Activated naive CD4-positive, alpha-beta T cell treated with anti-CD3 and anti-CD28 coated beads, Interleukin-2, amount 50 U/mL, for 16 hours (primary cell): ENCODE data around the gene RCAN2.

Experiments used
- DNase-seq: peaks from one replicate; pipeline ENCODE4 v3.0.0-alpha.2; 2020

The RCAN2 gene

GRCh38 chr6:46329568-46329967 lies 161.7 kb downstream of the RCAN2 start:
- no peak for DNase-seq

- no peak for DNase-seq
Measured at GRCh38 chr6:46327779-46328178, 163.5 kb downstream of the RCAN2 start.

DNA sequence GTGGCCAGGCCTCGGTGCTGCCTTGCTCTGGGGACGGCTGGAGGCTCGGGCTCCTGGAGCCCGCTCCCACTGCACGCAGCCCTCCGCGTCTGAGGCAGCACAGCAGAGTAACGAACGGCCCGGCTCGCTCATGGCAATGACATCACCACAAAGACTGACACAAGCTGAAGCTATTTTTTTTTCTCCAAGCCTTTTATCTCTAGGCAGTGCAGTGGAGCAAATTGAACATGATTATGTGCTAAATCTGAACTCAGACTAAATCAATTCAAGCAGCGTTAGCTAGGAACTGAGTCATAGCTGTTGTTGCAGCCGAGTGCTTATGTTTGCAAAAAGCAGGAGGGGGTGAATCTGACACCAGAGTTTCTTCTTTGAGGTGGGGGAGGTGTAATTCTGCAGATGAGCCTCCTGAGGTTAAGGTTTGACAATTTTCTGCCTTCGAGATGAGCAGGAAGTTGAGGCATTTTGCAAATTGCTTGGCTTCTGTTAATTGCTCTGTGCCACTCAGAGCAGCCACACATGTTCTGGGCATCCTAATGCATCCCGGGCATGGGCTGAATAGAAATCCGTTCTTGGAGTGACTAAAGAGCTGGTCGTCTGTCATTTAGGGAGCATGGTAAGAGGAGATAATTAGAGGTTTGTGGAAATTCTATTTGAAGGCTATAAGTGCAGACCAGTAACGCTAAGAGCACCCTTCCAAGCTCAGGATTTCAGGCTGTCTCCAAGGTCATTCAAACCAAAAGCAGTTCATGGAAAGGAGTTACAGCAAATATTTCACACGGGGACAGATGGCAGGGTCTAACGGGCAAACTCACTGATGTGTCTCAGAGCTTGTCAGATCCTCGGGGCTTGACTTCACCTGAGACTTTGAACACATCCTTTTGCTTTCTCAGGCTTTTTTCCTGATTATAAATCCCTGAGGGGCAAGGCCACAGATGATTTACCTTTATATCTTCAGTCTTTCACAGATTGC lies 165.4 kb downstream of the RCAN2 start:
- DNase-seq = no peak

DNA sequence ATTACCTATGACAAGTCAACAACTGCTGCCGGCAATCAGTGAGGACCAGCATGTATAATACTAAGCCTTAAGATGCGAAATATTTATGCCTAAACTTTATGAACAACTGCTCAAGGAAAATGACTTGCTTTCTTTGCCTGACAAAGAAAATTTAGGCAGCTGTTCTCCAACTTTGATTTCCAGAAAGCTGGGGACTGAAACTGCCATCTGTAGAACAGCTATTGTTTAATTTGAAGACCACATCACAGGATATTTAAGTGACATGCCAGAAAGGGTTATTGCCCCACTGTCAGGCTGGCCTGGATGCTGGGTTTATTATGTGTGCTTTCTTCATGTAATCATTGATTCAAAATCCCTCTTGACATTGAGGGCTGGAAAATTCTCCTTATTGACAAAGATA lies 166.5 kb downstream of the RCAN2 start:
- no peak for DNase-seq

- DNase-seq = no peak
Measured at GRCh38 chr6:46323966-46324622, 167.2 kb downstream of the RCAN2 start.

GRCh38 chr6:46323312-46323965 lies 167.8 kb downstream of the RCAN2 start:
- DNase-seq = no peak

- DNase-seq = no peak
Measured at GRCh38 chr6:46320505-46320904, 170.7 kb downstream of the RCAN2 start.

GRCh38 chr6:46315589-46315988 lies 175.7 kb downstream of the RCAN2 start:
- no peak for DNase-seq

GRCh38 chr6:46312654-46313053 lies 178.6 kb downstream of the RCAN2 start:
- no peak for DNase-seq

DNA sequence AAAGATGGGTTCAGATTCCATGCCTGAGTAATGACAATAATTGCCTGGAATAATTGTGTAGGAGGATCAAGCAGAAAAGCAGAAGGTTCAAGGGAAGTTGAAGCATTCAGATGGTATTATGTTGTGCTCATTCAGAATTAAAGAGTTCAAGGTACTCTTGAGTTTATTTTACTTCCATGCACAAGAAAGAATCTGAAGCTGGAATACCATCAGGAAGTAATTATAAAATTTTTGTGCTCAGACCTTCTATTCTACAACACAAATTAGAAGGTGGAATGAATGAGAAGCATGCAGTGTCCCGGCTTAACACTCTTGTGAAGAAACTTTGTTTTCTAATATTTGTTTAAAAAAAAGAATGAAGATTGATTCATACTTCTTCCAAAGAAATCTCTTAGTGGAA lies 181.1 kb downstream of the RCAN2 start:
- no peak for DNase-seq

DNA sequence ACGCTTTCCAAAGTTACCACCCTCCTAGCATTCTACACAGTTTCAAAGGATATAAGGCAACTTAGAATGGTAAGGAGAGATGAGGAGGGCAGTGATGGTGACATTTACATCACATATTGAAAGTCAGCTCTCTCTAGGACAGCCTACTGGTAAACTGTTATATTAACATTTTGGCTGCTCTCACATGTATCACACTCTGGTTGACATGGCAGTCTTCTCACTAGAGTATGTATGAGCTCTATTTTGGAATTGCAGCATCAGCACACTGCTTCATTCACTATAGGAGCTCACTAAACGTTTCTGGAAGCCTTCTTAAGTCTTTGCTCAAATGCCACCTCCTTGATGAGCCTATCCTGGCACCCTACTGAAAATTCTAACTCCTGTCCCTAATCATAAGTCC lies 184.8 kb downstream of the RCAN2 start:
- DNase-seq = no peak

DNA sequence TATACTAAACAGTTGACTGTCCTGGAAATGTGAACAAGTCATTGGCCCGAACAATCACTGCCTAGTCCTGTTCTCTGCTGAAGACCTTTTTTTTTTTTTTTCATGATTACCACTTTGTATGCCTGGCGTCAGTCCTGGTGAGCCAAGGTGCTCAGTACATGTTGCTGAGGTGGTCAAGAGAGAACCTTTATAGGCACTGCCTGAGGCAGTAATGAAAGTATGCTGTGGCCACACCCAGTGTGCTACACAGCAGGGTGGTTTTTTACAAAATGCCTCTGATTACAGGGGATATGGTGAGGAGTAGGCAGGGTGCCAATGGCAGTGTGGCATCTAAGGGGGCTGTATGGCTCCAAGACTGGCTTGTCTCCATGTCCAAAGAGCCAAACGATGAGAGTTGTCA lies 185.4 kb downstream of the RCAN2 start:
- no peak for DNase-seq

DNA sequence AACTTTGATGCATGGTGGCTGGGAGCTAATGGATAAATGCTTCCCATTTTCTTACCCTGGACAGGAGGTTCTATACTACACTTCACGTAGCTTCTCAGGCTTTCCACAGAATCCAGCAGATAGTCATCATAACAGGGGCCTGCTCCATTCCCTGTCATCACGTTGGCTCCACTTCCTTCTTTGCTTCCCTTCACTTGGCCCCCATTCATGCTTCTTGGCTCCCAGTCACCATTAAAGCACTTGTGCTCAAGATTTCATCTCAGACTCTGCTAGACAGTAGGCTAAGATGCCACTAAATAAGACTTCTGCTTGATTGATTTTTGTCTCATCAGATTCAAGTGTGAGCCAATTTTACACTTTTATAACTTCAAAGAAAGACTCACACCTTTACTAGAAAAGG lies 186.0 kb downstream of the RCAN2 start:
- no peak for DNase-seq

DNA sequence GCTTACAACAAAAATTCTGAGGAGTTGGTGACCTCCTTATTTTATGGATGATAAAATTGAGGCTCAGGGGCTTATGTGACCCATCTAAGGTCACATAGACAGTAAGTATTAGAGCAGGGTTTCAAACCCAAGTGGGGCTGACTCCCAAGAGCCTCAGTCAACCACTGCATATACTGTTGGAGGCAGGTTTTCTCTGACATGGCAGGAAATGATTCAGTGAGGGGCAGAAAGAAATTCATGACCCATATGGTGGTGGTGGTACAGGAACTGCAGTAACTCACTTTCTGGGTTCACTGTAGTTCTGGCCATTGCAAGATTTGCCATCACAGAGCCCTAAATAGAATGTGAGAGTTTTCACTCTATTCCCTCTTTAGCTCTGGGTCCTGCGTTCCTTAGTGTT lies 188.4 kb downstream of the RCAN2 start:
- DNase-seq = no peak

DNA sequence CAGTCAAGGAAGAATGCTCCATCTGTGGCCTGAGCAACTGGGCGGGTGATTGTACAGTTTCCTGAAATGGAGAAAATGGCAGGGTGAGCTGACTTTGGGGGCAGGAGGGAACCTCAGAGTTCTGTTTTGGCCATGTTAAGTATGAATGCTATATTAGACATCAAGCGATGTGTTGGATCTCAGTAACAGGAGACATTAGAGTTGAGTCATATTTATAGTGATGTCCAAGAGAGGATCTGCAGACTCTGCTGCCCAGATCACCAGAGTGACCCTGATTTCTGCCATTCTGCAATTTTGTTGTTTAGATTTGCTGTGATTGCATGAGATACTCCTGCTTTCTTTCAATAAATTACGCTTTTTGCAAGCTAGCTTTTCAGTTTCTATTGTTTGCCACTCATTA lies 189.1 kb downstream of the RCAN2 start:
- no peak for DNase-seq

DNA sequence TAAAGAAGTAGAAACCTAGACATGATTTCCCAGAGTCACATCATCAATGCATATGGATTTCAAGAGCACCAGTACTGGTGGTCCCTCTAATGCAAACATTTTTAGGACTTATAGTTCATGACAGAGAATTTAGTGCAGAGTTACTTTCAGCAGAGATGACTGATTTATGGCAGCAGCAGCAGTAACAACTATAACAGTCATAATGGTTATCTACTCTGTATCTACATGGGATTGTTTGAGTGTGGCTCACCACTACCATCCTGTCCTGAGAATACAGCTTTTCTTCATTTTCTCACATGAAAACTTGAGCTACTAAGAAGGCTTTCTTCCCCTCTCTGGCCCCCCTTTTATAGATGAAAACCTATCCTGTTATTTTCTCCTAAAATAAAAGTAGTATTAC lies 192.0 kb downstream of the RCAN2 start:
- no peak for DNase-seq

DNA sequence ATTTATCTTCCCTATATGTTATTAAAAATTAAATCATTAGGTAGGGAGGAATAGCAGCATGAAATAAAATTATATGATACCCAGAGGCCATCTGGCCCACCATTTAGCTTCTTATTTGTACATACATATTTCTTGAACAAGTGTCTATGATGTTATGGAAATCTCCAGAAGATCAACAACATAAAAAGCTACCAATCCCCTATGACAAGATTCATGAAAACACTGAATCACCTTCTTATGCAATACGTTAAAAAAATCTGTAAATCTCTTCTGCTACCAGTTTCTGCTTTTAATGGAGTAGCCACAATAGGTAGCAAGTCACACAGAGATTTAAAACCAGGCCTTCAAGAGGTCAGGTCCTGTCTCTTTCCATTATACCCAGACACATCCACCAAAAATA lies 194.7 kb downstream of the RCAN2 start:
- no peak for DNase-seq

DNA sequence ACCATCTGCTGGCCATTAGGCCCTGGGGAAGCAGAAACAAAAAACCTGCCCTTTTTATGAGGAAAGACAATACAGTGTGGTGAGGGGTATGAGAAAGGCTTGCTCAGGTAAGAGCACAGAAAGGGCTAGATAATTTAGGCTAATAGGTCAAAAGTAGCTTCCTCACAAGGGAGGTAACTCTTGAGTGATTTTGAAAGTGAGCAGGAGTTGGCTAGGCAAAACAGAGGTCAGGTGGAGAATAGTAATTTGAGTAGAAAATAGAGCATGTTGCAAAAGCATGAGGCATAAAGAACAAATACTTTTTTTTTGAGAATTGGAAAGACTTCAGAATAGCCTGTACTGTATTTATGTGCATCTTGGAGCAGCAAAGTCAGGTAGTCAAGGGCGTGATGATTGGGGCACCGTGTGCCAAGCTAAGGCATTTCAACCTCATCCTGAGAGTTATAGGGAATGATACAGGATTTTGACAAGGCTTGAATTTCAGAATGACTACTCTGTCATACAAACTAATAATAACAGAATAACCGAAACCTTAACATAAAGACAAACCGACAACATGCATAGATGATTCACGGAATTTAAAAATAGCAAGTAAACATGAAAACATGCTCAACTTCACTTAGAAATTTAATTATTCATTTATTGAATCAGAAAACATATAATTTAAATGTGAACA lies 197.5 kb downstream of the RCAN2 start:
- no peak for DNase-seq

DNA sequence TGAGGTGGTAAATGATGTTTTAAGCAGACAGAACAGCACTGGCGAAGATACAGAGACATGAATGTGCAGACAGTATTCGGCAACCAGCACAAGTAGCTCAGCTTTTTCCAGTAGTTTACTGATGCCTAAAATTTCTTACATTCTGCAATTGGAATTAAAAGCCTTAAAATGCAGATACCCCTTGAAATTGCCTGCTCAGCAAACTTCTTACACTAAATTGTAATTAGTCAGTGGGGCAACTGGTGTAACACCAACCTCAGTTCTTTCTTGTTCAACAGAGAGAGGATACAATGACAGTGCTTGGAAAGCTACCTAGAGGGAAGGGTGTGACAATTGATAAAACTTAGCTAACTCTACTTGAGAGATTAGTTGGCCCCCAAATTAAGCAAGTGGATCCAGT lies 199.4 kb downstream of the RCAN2 start:
- DNase-seq = no peak

DNA sequence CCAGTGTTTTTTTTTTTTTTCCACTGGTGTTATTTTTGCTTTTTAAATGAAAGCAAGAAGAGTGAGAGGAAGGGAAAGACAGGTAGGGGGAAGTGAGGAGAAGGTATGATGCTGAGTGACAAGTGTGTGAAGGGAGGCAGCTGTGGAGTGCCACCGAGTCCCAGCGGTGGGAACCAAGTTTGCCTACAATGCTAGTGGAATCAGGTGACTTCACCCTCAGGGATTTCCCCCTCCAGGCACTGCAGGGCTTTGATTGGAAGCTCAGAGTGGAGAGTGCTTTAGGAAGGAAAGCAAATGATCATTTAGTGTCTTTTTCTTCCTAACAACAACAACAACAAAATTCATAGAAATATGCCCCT lies 200.0 kb downstream of the RCAN2 start:
- no peak for DNase-seq

DNA sequence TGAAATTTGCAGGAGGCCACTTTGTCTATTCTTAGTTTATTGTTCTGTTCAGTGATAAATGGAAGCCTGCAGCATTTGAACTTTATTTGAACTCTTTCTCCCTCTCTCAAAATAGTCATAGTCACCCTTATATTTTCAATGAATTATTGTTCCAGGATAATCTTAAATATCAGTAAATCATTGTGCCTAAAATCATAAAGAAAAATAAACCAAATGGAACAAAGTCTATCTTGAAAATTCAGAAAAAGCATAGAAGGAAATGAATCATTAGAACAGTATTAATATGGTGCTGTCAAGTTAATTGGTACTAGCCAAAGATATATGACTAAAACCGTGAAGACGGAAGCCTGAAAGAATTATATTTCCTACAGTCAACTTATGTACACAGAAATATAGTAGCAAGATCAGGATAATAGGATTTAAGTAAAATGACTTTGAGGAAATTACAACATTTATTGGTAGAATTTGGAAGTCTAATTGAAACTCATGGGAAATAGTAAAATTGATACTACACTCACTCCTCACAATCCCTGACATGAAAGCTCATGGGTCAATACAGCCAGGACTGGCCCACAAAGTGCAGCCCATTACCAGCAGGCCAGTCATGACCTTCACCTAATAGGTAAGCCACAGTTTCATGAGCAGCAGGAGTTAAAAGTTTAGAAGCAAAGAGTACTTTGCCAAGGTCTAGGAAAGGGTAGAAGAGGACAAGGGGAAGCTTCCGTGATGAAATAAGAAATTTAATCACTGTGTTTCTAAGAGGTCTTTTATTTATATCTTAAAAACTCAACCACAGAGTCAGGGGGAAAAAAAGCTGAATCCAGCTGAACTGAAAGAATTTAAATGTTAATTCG lies 200.6 kb downstream of the RCAN2 start:
- no peak for DNase-seq

DNA sequence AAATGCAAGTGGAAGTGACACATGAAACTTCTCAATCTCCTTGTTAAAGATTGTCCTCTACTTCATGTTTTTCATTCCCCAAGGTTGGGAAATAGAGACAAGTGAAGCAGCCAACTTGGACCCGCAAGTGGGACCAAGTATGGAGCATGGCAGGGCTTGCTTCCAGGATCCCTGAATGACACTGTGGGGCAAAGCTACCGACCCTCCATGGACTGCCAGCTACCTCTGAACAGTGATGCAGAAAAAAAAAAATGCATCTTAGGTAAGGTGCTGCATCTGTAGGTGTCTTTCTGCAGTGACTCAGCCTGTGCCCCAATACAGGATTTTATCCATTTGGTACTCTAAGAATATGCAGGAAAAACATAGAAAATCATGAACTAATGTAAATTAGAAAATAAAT lies 201.4 kb downstream of the RCAN2 start:
- DNase-seq = no peak
